Hepatocyte (in vitro differentiated cells): ENCODE measurements around the gene LRRC26. TPM values are rescaled to one million over a fixed set of nuclear protein-coding genes. Genes with fewer than 3 reads are reported as not detected.

Source experiments
- DNase-seq: peaks from one replicate; pipeline ENCODE4 v3.0.0-alpha.2; 2016; ENCODE audit warnings: low spot score
- H2AFZ ChIP-seq: fragments of 200-600 bp; sonication (generic); 2 replicates; pipeline ENCODE4 v1.6.0; 2016; ENCODE audit warnings: antibody characterized with exemption, mild to moderate bottlenecking
- H3K27ac ChIP-seq: fragments of 200-600 bp; sonication (generic); 2 replicates; pipeline ENCODE4 v1.5.1; 2016; ENCODE audit warnings: mild to moderate bottlenecking
- H3K27me3 ChIP-seq: fragments of 200-600 bp; sonication (generic); 2 replicates; pipeline ENCODE4 v1.6.1; 2016
- H3K36me3 ChIP-seq: fragments of 200-600 bp; sonication (generic); replicated peaks from 2 replicates; pipeline ENCODE4 v1.5.1; 2016; ENCODE audit warnings: low read depth; ENCODE audit not compliant: insufficient read depth
- H3K4me1 ChIP-seq: fragments of 200-600 bp; sonication (generic); 2 replicates; pipeline ENCODE4 v1.5.1; 2016; ENCODE audit warnings: mild to moderate bottlenecking, moderate library complexity; ENCODE audit not compliant: insufficient read depth
- H3K4me2 ChIP-seq: fragments of 200-600 bp; sonication (generic); 2 replicates; pipeline ENCODE4 v1.6.0; 2016
- H3K4me3 ChIP-seq: fragments of 200-600 bp; sonication (generic); 2 replicates; pipeline ENCODE4 v1.5.1; 2016; ENCODE audit warnings: mild to moderate bottlenecking
- H3K79me2 ChIP-seq: fragments of 200-600 bp; sonication (generic); 2 replicates; pipeline ENCODE4 v1.6.0; 2017; ENCODE audit warnings: mild to moderate bottlenecking
- H3K9me2 ChIP-seq: fragments of 200-600 bp; sonication (generic); replicated peaks from 2 replicates; pipeline ENCODE4 v1.6.0; 2017; ENCODE audit warnings: mild to moderate bottlenecking; ENCODE audit not compliant: insufficient read depth
- H3K9me3 ChIP-seq: fragments of 200-600 bp; sonication (generic); 2 replicates; pipeline ENCODE4 v1.5.1; 2016; ENCODE audit warnings: low read depth, mild to moderate bottlenecking
- H4K20me1 ChIP-seq: fragments of 200-600 bp; sonication (generic); 2 replicates; pipeline ENCODE4 v1.6.0; 2016; ENCODE audit warnings: mild to moderate bottlenecking; ENCODE audit not compliant: insufficient read depth, poor library complexity, severe bottlenecking
- CTCF ChIP-seq: fragments of 200-600 bp; sonication (generic); IDR thresholded peaks from 2 replicates; pipeline ENCODE4 v1.5.1; 2016; ENCODE audit warnings: antibody characterized with exemption, mild to moderate bottlenecking; ENCODE audit not compliant: poor library complexity
- EZH2 ChIP-seq: fragments of 200-600 bp; sonication (generic); IDR thresholded peaks from 2 replicates; pipeline ENCODE4 v1.6.1; 2016; ENCODE audit warnings: antibody characterized with exemption, mild to moderate bottlenecking, borderline replicate concordance
- EZH2phosphoT487 ChIP-seq: fragments of 200-600 bp; sonication (generic); IDR thresholded peaks from one replicate; pipeline ENCODE4 v1.6.1; 2018; ENCODE audit warnings: antibody characterized with exemption, mild to moderate bottlenecking, low read depth, moderate library complexity; ENCODE audit not compliant: unreplicated experiment, severe bottlenecking
- WGBS: methylation state at CpG from one replicate; pipeline ENCODE4 v1.1.6; 2016; ENCODE audit warnings: low lambda C conversion rate; ENCODE audit errors: missing lambda C conversion rate; 5-methylcytosine and 5-hydroxymethylcytosine counted together
- polyA plus RNA-seq: library from polyadenylated mRNA; unstranded; fragments of >200 nt; fragmentation: Nextera tagmentation; extraction: Ambion mirVana; gene quantifications from 2 replicates; pipeline ENCODE4 v1.2.1, GENCODE V29; 2016
- total RNA-seq: library from RNA; depleted of rRNA; stranded (reverse); fragments of >200 nt; gene quantifications from 2 replicates; pipeline ENCODE4 v1.2.3, GENCODE V29; 2014

LRRC26 gene
- total and polyA plus RNA-seq, 2 experiments from 2014 or later: 0.73 to 2.6 TPM

GRCh38 chr9:137160716-137161557 is 8.9 kb downstream of the LRRC26 start:
- H3K36me3 ChIP-seq: no peaks in the 10 kb centered on the region
- no peak overlapping the region for H3K4me2 ChIP-seq
- TF ChIP-seq EZH2 (no peak), EZH2phosphoT487 (no peak)
- no peak overlapping the region for H3K27ac ChIP-seq
- no peaks in the 10 kb centered on the region for H4K20me1 ChIP-seq
- H3K4me3 ChIP-seq: no peak overlapping the region
- H3K9me2 ChIP-seq: no peaks in the 10 kb centered on the region
- H3K9me3 ChIP-seq: no peaks in the 10 kb centered on the region
- H3K79me2 ChIP-seq: no peaks in the 10 kb centered on the region
- no peak for DNase-seq
- H3K4me1 ChIP-seq: peaks cover 10% of the 10 kb centered on the region
- no peak overlapping the region for H2AFZ ChIP-seq
- 56% methylated on average over 25 of the region's 56 CpGs for WGBS
- H3K27me3 ChIP-seq: peaks cover 95% of the 10 kb centered on the region

GRCh38 chr9:137160054-137160425 is 9.8 kb downstream of the LRRC26 start:
- DNase-seq: no peak
- H2AFZ ChIP-seq: no peak overlapping the region
- H3K27me3 ChIP-seq: peaks cover 96% of the 10 kb centered on the region
- H3K79me2 ChIP-seq: no peaks in the 10 kb centered on the region
- H3K9me2 ChIP-seq: no peaks in the 10 kb centered on the region
- H3K27ac ChIP-seq: no peak overlapping the region
- TF ChIP-seq CTCF (no peak), EZH2phosphoT487 (no peak), EZH2 (no peak)
- no peak overlapping the region for H3K4me2 ChIP-seq
- H3K4me1 ChIP-seq: peaks cover 10% of the 10 kb centered on the region
- no peaks in the 10 kb centered on the region for H3K9me3 ChIP-seq
- H4K20me1 ChIP-seq: no peaks in the 10 kb centered on the region
- H3K36me3 ChIP-seq: no peaks in the 10 kb centered on the region
- no peak overlapping the region for H3K4me3 ChIP-seq
- WGBS: 83% methylated on average over 15 of the region's 17 CpGs

- Histone ChIP-seq H3K9me2 (no peaks in the 10 kb centered on the region), H4K20me1 (no peaks in the 10 kb centered on the region), H3K4me2 (no peak overlapping the region), H2AFZ (no peak overlapping the region), H3K79me2 (no peaks in the 10 kb centered on the region), H3K27ac (no peak overlapping the region), H3K9me3 (no peaks in the 10 kb centered on the region), H3K4me1 (peaks cover 10% of the 10 kb centered on the region), H3K36me3 (no peaks in the 10 kb centered on the region), H3K27me3 (peaks cover 90% of the 10 kb centered on the region), H3K4me3 (no peak overlapping the region)
- WGBS: 59% methylated on average over 14 of the region's 14 CpGs
- no peak for DNase-seq
- TF ChIP-seq CTCF (no peak), EZH2phosphoT487 (no peak), EZH2 (no peak)
Measured at GRCh38 chr9:137159105-137160053, 10.5 kb downstream of the LRRC26 start.

GRCh38 chr9:137158625-137159024 is 11.2 kb downstream of the LRRC26 start:
- TF ChIP-seq CTCF: no peak
- Histone ChIP-seq H3K27me3 (peaks cover 83% of the 10 kb centered on the region), H3K4me1 (peaks cover 10% of the 10 kb centered on the region), H3K9me3 (no peaks in the 10 kb centered on the region), H3K4me2 (no peak overlapping the region), H3K36me3 (no peaks in the 10 kb centered on the region), H3K9me2 (no peaks in the 10 kb centered on the region), H4K20me1 (no peaks in the 10 kb centered on the region), H3K4me3 (no peak overlapping the region), H3K79me2 (no peaks in the 10 kb centered on the region), H2AFZ (no peak overlapping the region), H3K27ac (no peak overlapping the region)
- no peak for DNase-seq
- WGBS: 90% methylated on average over 3 of the region's 4 CpGs
